ENCODE results near the gene SH2D6.

GRCh38 chr2:85371045-85371444, 47.5 kb upstream of the SH2D6 start:
- TF ChIP-seq, protein P1, sequence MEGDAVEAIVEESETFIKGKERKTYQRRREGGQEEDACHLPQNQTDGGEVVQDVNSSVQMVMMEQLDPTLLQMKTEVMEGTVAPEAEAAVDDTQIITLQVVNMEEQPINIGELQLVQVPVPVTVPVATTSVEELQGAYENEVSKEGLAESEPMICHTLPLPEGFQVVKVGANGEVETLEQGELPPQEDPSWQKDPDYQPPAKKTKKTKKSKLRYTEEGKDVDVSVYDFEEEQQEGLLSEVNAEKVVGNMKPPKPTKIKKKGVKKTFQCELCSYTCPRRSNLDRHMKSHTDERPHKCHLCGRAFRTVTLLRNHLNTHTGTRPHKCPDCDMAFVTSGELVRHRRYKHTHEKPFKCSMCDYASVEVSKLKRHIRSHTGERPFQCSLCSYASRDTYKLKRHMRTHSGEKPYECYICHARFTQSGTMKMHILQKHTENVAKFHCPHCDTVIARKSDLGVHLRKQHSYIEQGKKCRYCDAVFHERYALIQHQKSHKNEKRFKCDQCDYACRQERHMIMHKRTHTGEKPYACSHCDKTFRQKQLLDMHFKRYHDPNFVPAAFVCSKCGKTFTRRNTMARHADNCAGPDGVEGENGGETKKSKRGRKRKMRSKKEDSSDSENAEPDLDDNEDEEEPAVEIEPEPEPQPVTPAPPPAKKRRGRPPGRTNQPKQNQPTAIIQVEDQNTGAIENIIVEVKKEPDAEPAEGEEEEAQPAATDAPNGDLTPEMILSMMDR (IDR thresholded peaks at IDR 0.05), result no peak
- TF ChIP-seq POLR2A (IDR thresholded peaks at IDR 0.05), result no peak

All from body of pancreas (tissue), 4 donors.